Mesenchymal stem cell (in vitro differentiated cells and primary cell): ENCODE measurements around the gene DNAH9.

ENCODE experiments used
- DNase-seq: peaks from one replicate; pipeline ENCODE4 v3.0.0-alpha.2; 2013
- H2AFZ ChIP-seq: one replicate; pipeline ENCODE4 v1.6.1; 2013; ENCODE audit warnings: low read depth, mild to moderate bottlenecking, control low read depth, inconsistent platforms, low read length, moderate library complexity
- H2AK5ac ChIP-seq: 2 replicates; pipeline ENCODE4 v1.6.1; 2013; ENCODE audit warnings: low read length, moderate library complexity, mild to moderate bottlenecking, inconsistent platforms; ENCODE audit not compliant: severe bottlenecking
- H2BK120ac ChIP-seq: one replicate; pipeline ENCODE4 v1.6.1; 2013; ENCODE audit warnings: low read depth, mild to moderate bottlenecking, inconsistent platforms, low read length, moderate library complexity
- H2BK12ac ChIP-seq, 2 experiments: one replicate each; pipeline ENCODE4 v1.6.1; 2013; ENCODE audit warnings: inconsistent platforms in 2 of 2, low read length in 2 of 2, mild to moderate bottlenecking in 2 of 2, moderate library complexity in 2 of 2, control low read depth in 1 of 2
- H2BK15ac ChIP-seq: one replicate; pipeline ENCODE4 v1.6.1; 2013; ENCODE audit warnings: mild to moderate bottlenecking, low read depth, inconsistent platforms; ENCODE audit not compliant: poor library complexity, severe bottlenecking
- H2BK5ac ChIP-seq: 2 replicates; pipeline ENCODE4 v1.6.1; 2013; ENCODE audit warnings: low read depth, mild to moderate bottlenecking, low read length, control low read depth, inconsistent platforms; ENCODE audit not compliant: poor library complexity, severe bottlenecking
- H3K14ac ChIP-seq, 2 experiments: one replicate each; pipeline ENCODE4 v1.6.1; 2013; ENCODE audit warnings: inconsistent platforms in 2 of 2, low read length in 2 of 2, control low read depth in 1 of 2, mild to moderate bottlenecking in 1 of 2, moderate library complexity in 1 of 2
- H3K18ac ChIP-seq, 2 experiments: one replicate each; pipeline ENCODE4 v1.6.1; 2013; ENCODE audit warnings: inconsistent platforms in 2 of 2, low read length in 2 of 2, control low read depth in 1 of 2, low read depth in 1 of 2, mild to moderate bottlenecking in 1 of 2
- H3K23ac ChIP-seq, 2 experiments: one replicate each; pipeline ENCODE4 v1.6.1; 2013; ENCODE audit warnings: inconsistent platforms in 2 of 2, low read length in 2 of 2, mild to moderate bottlenecking in 2 of 2, moderate library complexity in 2 of 2, control low read depth in 1 of 2
- H3K27ac ChIP-seq: 2 replicates; pipeline ENCODE4 v1.5.1; 2013; ENCODE audit warnings: mild to moderate bottlenecking, moderate library complexity, low read length, control low read depth, inconsistent platforms; ENCODE audit not compliant: poor library complexity, severe bottlenecking
- H3K27me3 ChIP-seq, 2 experiments: 2 replicates each; pipeline versions ENCODE4 v1.6.1 to v1.7.0; 2013; ENCODE audit warnings: low read length in 2 of 2, mild to moderate bottlenecking in 2 of 2, moderate library complexity in 2 of 2, control low read depth in 1 of 2, inconsistent platforms in 1 of 2; ENCODE audit not compliant: control insufficient read depth in 1 of 2, insufficient read depth in 1 of 2
- H3K36me3 ChIP-seq, 2 experiments: 2 replicates each; pipeline versions ENCODE4 v1.6.1 to v1.7.0; 2013; ENCODE audit warnings: low read length in 2 of 2, control low read depth in 1 of 2, inconsistent platforms in 1 of 2, low read depth in 1 of 2, mild to moderate bottlenecking in 1 of 2; ENCODE audit not compliant: insufficient read depth in 2 of 2, control insufficient read depth in 1 of 2
- H3K4ac ChIP-seq, 2 experiments: one replicate each; pipeline ENCODE4 v1.6.1; 2013; ENCODE audit warnings: inconsistent platforms in 2 of 2, low read length in 2 of 2, mild to moderate bottlenecking in 2 of 2, moderate library complexity in 2 of 2, control low read depth in 1 of 2, low read depth in 1 of 2
- H3K4me1 ChIP-seq: 2 replicates; pipeline ENCODE4 v1.6.1; 2013; ENCODE audit warnings: low read depth, low read length, control low read depth; ENCODE audit not compliant: control insufficient read depth, insufficient read depth
- H3K4me2 ChIP-seq: 2 replicates; pipeline ENCODE4 v1.6.1; 2013; ENCODE audit warnings: low read length, mild to moderate bottlenecking, inconsistent platforms; ENCODE audit not compliant: poor library complexity, severe bottlenecking
- H3K4me3 ChIP-seq, 2 experiments: 2 replicates each; pipeline versions ENCODE4 v1.5.1 to v1.7.0; 2013; ENCODE audit warnings: low read length in 2 of 2, mild to moderate bottlenecking in 2 of 2, control low read depth in 1 of 2, low read depth in 1 of 2; ENCODE audit not compliant: insufficient read depth in 1 of 2
- H3K79me1 ChIP-seq: replicated peaks from 2 replicates; pipeline ENCODE4 v1.6.1; 2013; ENCODE audit warnings: mild to moderate bottlenecking, control low read depth, low read length, inconsistent platforms; ENCODE audit not compliant: poor library complexity, severe bottlenecking
- H3K9ac ChIP-seq: 2 replicates; pipeline ENCODE4 v1.7.0; 2013; ENCODE audit warnings: mild to moderate bottlenecking, low read length, moderate library complexity
- H3K9me3 ChIP-seq: 2 replicates; pipeline ENCODE4 v1.7.0; 2013; ENCODE audit warnings: mild to moderate bottlenecking, low read length; ENCODE audit not compliant: control insufficient read depth
- H4K8ac ChIP-seq: one replicate; pipeline ENCODE4 v1.6.1; 2013; ENCODE audit warnings: inconsistent platforms, mild to moderate bottlenecking, low read length, moderate library complexity
- H4K91ac ChIP-seq: one replicate; pipeline ENCODE4 v1.6.1; 2013; ENCODE audit warnings: mild to moderate bottlenecking, low read length, inconsistent platforms
- WGBS: methylation state at CpG from one replicate; pipeline ENCODE4 v1.1.7; 2013; ENCODE audit warnings: mixed read lengths; 5-methylcytosine and 5-hydroxymethylcytosine counted together

The DNAH9 gene

DNA sequence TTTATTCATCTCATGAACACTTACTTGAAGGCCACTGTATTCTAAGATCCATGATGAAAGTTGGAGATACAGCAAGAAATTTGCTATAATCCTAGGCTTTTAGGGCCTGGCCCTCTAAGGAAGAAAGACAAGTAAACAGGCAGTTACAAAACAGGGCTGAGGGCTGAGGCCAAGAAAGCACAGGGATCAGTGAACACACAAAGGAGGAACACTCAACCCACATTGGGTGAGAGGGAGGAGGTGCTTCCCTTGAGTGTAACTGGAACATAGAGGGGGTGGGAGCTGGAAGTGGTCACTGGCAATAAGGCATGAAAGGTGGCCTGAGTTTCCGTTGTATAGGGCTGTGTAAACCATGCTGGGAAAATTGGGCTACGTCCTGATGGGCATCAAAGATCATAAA lies 286.8 kb downstream of the DNAH9 start:
- no peak overlapping the region for H3K14ac ChIP-seq
- H3K4me3 ChIP-seq, result no peak overlapping the region
- no peak for DNase-seq
- H3K4me1 ChIP-seq, result no peaks in the 10 kb centered on the region
- H2BK120ac ChIP-seq, result no peak overlapping the region
- no peak overlapping the region for H3K4ac ChIP-seq
- no peak overlapping the region for H3K4me2 ChIP-seq
- H3K9ac ChIP-seq, result no peak overlapping the region
- no peaks in the 10 kb centered on the region for H3K9me3 ChIP-seq
- no peak overlapping the region for H3K23ac ChIP-seq
- peaks cover 0 to 5% of the 10 kb centered on the region in 2 experiments for H3K27me3 ChIP-seq
- no peak overlapping the region for H2BK5ac ChIP-seq
- H4K8ac ChIP-seq, result no peak overlapping the region
- H2BK15ac ChIP-seq, result no peak overlapping the region
- no peak overlapping the region for H3K18ac ChIP-seq
- H4K91ac ChIP-seq, result no peak overlapping the region
- whole genome bisulfite sequencing, result no CpG with 5 or more reads among the region's 2 CpGs
- H2AFZ ChIP-seq, result no peak overlapping the region
- H2BK12ac ChIP-seq, result no peak overlapping the region
- H3K36me3 ChIP-seq, result no peaks in the 10 kb centered on the region
- H3K27ac ChIP-seq, result no peak overlapping the region
- H3K79me1 ChIP-seq, result no peaks in the 10 kb centered on the region
- no peak overlapping the region for H2AK5ac ChIP-seq

- H3K4me2 ChIP-seq, result no peak overlapping the region
- H2BK120ac ChIP-seq, result no peak overlapping the region
- no peak overlapping the region for H4K91ac ChIP-seq
- no peak overlapping the region for H2BK5ac ChIP-seq
- no peak overlapping the region for H2BK15ac ChIP-seq
- no peak overlapping the region for H3K27ac ChIP-seq
- 73% methylated on average over 4 of the region's 5 CpGs for WGBS
- no peak overlapping the region for H2AK5ac ChIP-seq
- H3K4me3 ChIP-seq, result no peak overlapping the region
- no peaks in the 10 kb centered on the region for H3K4me1 ChIP-seq
- H2AFZ ChIP-seq, result no peak overlapping the region
- H3K9ac ChIP-seq, result no peak overlapping the region
- no peak overlapping the region for H3K4ac ChIP-seq
- no peak overlapping the region for H4K8ac ChIP-seq
- no peaks in the 10 kb centered on the region for H3K9me3 ChIP-seq
- H3K23ac ChIP-seq, result no peak overlapping the region
- no peak for DNase-seq
- no peaks in the 10 kb centered on the region for H3K27me3 ChIP-seq
- H3K79me1 ChIP-seq, result no peaks in the 10 kb centered on the region
- no peak overlapping the region for H2BK12ac ChIP-seq
- no peaks in the 10 kb centered on the region for H3K36me3 ChIP-seq
- no peak overlapping the region for H3K14ac ChIP-seq
- no peak overlapping the region for H3K18ac ChIP-seq
Observed at GRCh38 chr17:11889266-11889665, 291.0 kb downstream of the DNAH9 start.

DNA sequence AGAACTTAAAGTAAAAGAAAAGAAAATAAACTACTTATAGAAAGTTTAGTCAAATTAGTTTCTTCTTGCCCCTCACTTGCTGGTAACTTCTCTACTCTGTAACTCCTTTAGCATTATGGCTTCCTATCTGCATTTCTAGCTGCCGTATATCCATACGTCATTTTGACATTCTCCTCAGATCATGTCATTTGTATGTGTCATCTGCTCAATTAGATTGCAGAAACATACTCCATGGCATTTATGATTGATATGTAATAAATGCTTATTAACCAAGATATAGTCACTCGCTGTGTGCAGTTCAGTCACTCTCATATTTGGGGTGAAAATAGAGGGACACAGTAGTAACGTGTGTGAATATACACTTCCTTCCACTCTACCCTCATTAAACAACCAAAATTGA lies 295.6 kb downstream of the DNAH9 start:
- 100% methylated on average over 1 of the region's 4 CpGs for WGBS
- Histone ChIP-seq H3K4me3 (no peak overlapping the region), H3K27me3 (no peaks in the 10 kb centered on the region), H2BK5ac (no peak overlapping the region), H2BK12ac (no peak overlapping the region), H2BK120ac (no peak overlapping the region), H4K91ac (no peak overlapping the region), H2BK15ac (no peak overlapping the region), H3K23ac (no peak overlapping the region), H3K9me3 (no peaks in the 10 kb centered on the region), H3K79me1 (no peaks in the 10 kb centered on the region), H2AK5ac (no peak overlapping the region), H3K4me1 (no peaks in the 10 kb centered on the region), H4K8ac (no peak overlapping the region), H3K4ac (no peak overlapping the region), H3K36me3 (no peaks in the 10 kb centered on the region), H3K27ac (no peak overlapping the region), H3K4me2 (no peak overlapping the region), H3K18ac (no peak overlapping the region), H3K9ac (no peak overlapping the region), H2AFZ (no peak overlapping the region), H3K14ac (no peak overlapping the region)
- no peak for DNase-seq

GRCh38 chr17:11896199-11896598 lies 297.9 kb downstream of the DNAH9 start:
- no peak overlapping the region for H3K18ac ChIP-seq
- no peak overlapping the region for H3K23ac ChIP-seq

More at GRCh38 chr17:11896199-11896598, 297.9 kb downstream of the DNAH9 start:
- Histone ChIP-seq H2BK15ac (no peak overlapping the region), H2BK5ac (no peak overlapping the region), H3K27ac (no peak overlapping the region), H3K9ac (no peak overlapping the region), H3K4me1 (no peaks in the 10 kb centered on the region), H2AK5ac (no peak overlapping the region), H3K79me1 (no peaks in the 10 kb centered on the region), H3K27me3 (no peaks in the 10 kb centered on the region), H3K4me3 (no peak overlapping the region), H4K8ac (no peak overlapping the region), H2AFZ (no peak overlapping the region), H3K14ac (no peak overlapping the region), H3K4ac (no peak overlapping the region), H3K9me3 (no peaks in the 10 kb centered on the region), H2BK120ac (no peak overlapping the region), H2BK12ac (no peak overlapping the region), H3K4me2 (no peak overlapping the region), H4K91ac (no peak overlapping the region), H3K36me3 (no peaks in the 10 kb centered on the region)
- no peak for DNase-seq
- WGBS, result no CpG with 5 or more reads among the region's 1 CpG
